Adrenal gland (tissue), 12 donors: Measurements from ENCODE around the gene TAF3. TPM values are rescaled to one million over a fixed set of nuclear protein-coding genes. Genes with fewer than 3 reads are reported as not detected.

ENCODE experiments used
- DNase-seq, 7 donors: peaks; one replicate each; pipeline ENCODE4 v3.0.0-alpha.2; 2019 to 2020
- H3K27ac ChIP-seq, 5 donors: fragments of 200-600 bp; sonication (generic) in 4 of 5; 1 replicate in 3 of 5; 2 replicates in 2 of 5; pipeline versions ENCODE4 v1.5.1 to v1.8.0; 2016 to 2020; ENCODE audit warnings: mild to moderate bottlenecking in 1 of 5
- H3K27me3 ChIP-seq: fragments of 200-600 bp; 2 replicates; pipeline ENCODE4 v1.8.0; 2021
- H3K36me3 ChIP-seq, 2 donors: fragments of 200-600 bp; replicated peaks in 1 of 2; 1 replicate in 1 of 2; 2 replicates in 1 of 2; pipeline versions ENCODE4 v1.5.1 to v1.8.0; 2018 to 2022
- H3K4me1 ChIP-seq, 2 donors: fragments of 200-600 bp; replicated peaks in 1 of 2; 1 replicate in 1 of 2; 2 replicates in 1 of 2; pipeline versions ENCODE4 v1.5.1 to v1.8.0; 2018 to 2021
- H3K4me3 ChIP-seq, 4 donors: fragments of 200-600 bp; sonication (generic) in 3 of 4; one replicate each; pipeline ENCODE4 v1.5.1; 2016 to 2018
- H3K9me3 ChIP-seq, 3 donors: fragments of 200-600 bp; sonication (generic) in 1 of 3; replicated peaks in 1 of 3; 1 replicate in 2 of 3; 2 replicates in 1 of 3; pipeline versions ENCODE4 v1.5.1 to v1.8.0; 2016 to 2021
- POLR2A ChIP-seq, 2 donors: fragments of 450-650 bp; IDR thresholded peaks; one replicate each; pipeline ENCODE4 v1.6.1; 2017; ENCODE audit warnings: antibody characterized with exemption in 2 of 2, mild to moderate bottlenecking in 2 of 2, moderate library complexity in 1 of 2
- WGBS, 4 donors: extraction: QIAGEN DNeasy Blood & Tissue Kit in 2 of 4; methylation state at CpG; one replicate each; pipeline versions ENCODE4 v1.1.5 to v1.1.7; 2013 to 2017; 5-methylcytosine and 5-hydroxymethylcytosine counted together
- intact Hi-C, 2 donors: fragments of 100-400 bp; cut with DNase I; formaldehyde crosslinking; loops; one replicate each; pipeline versions ENCODE4 v1.14.1 to v1.15.0; 2022 to 2023
- polyA plus RNA-seq, 3 donors: library from polyadenylated mRNA; stranded (reverse); fragments of 200-250 nt in 2 of 3; fragments of 350-450 nt in 1 of 3; fragmentation: Illumina TruSeq in 1 of 3; extraction: RNeasy Lipid Tissue Mini Kit (QIAGEN cat#74804) in 1 of 3; gene quantifications; one replicate each; pipeline ENCODE4 v1.2.3, GENCODE V29; 2013 to 2014
- total RNA-seq, 9 donors: library from RNA; depleted of rRNA in 4 of 9; stranded (reverse); fragments of >200 nt in 4 of 9; fragments of 120-200 nt in 1 of 9; fragmentation: NEBNext Ultra II Directional in 1 of 9; extraction: Animal tissue kit (Norgen Biotek cat#: 25700) in 1 of 9; gene quantifications; one replicate each; pipeline versions ENCODE4 v1.1.0 to v1.2.4, GENCODE V29; 2013 to 2023
- TF ChIP-seq, protein P1 (sequence below), 6 experiments: fragments of 450-650 bp in 4 of 6; fragments of 200-600 bp in 2 of 6; sonication (generic) in 1 of 6; IDR thresholded peaks; 1 replicate in 5 of 6; 2 replicates in 1 of 6; pipeline versions ENCODE4 v1.5.1 to v1.8.0; 2016 to 2021; ENCODE audit warnings: antibody characterized with exemption in 6 of 6, mild to moderate bottlenecking in 2 of 6, moderate library complexity in 1 of 6
- donor health status: healthy with polysubstance abuse.
- donor health status: Bipolar disorder and iron deficiency.
- donor health status: DM: yes; HTN: yes; CAD: no.
- donor health status: DM: no; HTN: no; CAD: no.
- donor health status: DM: no; HTN: no; CAD: no.
- donor health status: DM: yes; HTN: yes; CAD: no.

TAF3 gene
- total and polyA plus RNA-seq, 12 donors = 3.5 to 16.6 (median 7.6) TPM

DNA sequence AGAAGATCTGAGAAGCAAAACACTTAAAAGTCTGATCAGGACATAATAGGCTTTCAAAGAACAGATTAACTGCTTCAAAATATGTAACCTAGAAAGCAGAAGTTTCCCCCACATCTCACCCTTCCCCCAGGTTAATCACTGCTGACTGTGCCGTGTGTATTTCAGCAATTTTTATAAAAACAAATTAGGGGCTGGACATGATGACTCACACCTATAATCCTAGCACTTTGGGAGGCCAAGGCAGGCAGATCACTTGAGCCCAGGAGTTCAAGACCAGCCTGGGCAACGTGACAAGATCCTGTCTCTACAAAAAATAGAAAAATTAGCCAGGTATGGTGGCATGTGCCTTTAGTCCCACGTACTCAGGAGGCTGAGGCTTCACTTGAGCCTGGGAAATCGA, 168.5 kb downstream of the TAF3 start:
- 68 to 77% (median 71%) methylated on average over 4 of the region's 4 CpGs for WGBS, 4 donors
- intact Hi-C loops = no loop called here
- H3K27me3 ChIP-seq = no peaks in the 10 kb centered on the region
- no peaks in the 10 kb centered on the region for H3K9me3 ChIP-seq
- no peak overlapping the region for H3K4me3 ChIP-seq
- DNase-seq = no peak
- TF ChIP-seq, protein P1, sequence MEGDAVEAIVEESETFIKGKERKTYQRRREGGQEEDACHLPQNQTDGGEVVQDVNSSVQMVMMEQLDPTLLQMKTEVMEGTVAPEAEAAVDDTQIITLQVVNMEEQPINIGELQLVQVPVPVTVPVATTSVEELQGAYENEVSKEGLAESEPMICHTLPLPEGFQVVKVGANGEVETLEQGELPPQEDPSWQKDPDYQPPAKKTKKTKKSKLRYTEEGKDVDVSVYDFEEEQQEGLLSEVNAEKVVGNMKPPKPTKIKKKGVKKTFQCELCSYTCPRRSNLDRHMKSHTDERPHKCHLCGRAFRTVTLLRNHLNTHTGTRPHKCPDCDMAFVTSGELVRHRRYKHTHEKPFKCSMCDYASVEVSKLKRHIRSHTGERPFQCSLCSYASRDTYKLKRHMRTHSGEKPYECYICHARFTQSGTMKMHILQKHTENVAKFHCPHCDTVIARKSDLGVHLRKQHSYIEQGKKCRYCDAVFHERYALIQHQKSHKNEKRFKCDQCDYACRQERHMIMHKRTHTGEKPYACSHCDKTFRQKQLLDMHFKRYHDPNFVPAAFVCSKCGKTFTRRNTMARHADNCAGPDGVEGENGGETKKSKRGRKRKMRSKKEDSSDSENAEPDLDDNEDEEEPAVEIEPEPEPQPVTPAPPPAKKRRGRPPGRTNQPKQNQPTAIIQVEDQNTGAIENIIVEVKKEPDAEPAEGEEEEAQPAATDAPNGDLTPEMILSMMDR (IDR thresholded peaks at IDR 0.05) = no peak
- no peak for TF ChIP-seq POLR2A (IDR thresholded peaks at IDR 0.05)
- no peaks in the 10 kb centered on the region for H3K4me1 ChIP-seq
- H3K36me3 ChIP-seq = no peaks in the 10 kb centered on the region
- H3K27ac ChIP-seq = no peak overlapping the region

DNA sequence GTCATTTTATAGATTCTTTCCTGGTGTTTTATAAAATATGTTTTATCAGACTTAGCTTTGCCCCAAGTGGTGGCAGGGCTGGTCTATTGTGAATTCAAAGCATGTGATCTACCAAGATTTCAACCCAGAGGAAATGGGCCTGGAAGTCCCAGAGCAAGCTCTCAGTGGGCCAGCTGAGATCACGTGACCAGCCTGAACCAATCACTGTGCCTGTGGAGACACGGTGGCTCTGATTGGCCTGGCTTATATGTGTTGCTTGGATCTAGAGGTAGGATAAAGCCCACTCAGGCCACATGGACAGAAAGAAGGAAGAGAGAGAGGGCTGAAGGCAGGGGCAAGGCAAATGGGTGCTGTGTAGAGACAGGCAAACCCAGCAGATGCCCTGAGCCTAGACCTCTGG, 170.7 kb downstream of the TAF3 start:
- H3K4me1 ChIP-seq = no peaks in the 10 kb centered on the region
- no peaks in the 10 kb centered on the region for H3K27me3 ChIP-seq
- intact Hi-C loops = no loop called here

DNA sequence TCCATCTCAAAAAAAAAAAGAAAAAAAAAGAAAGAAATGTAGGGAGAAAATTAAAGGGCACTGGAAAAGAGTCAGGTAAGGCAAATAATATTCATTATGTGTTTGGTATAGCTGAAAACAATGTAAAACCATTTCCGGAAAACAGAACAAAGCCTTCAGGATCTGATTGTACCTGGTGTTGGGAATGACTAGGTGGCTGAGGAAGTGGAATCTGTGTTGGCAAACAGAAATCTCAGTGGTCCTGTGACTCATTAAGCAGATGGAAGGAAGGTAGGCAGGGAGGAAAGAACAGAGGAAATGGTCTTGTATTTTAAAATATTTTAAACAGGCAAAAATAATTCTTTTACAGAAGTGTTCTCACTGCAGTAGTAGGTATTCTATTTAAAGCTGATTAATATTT, 180.5 kb downstream of the TAF3 start:
- Histone ChIP-seq H3K9me3 (no peaks in the 10 kb centered on the region), H3K36me3 (no peaks in the 10 kb centered on the region), H3K4me3 (no peak overlapping the region), H3K4me1 (no peaks in the 10 kb centered on the region), H3K27ac (no peak overlapping the region), H3K27me3 (no peaks in the 10 kb centered on the region)
- 93 to 100% (median 94%) methylated on average over 1 of the region's 1 CpG for WGBS, 4 donors
- TF ChIP-seq, protein P1 (IDR thresholded peaks at IDR 0.05) = no peak
- TF ChIP-seq POLR2A (IDR thresholded peaks at IDR 0.05) = no peak
- no peak for DNase-seq
- intact Hi-C loops = no loop called here

More for the DNA sequence above, 170.7 kb downstream of the TAF3 start:
- Histone ChIP-seq H3K4me3 (no peak overlapping the region), H3K27ac (no peak overlapping the region), H3K9me3 (no peaks in the 10 kb centered on the region), H3K36me3 (no peaks in the 10 kb centered on the region)
- 94 to 100% (median 98%) methylated on average over 2 of the region's 2 CpGs for WGBS, 4 donors
- no peak for TF ChIP-seq POLR2A (IDR thresholded peaks at IDR 0.05)
- TF ChIP-seq, protein P1 (IDR thresholded peaks at IDR 0.05) = no peak
- DNase-seq = no peak

DNA sequence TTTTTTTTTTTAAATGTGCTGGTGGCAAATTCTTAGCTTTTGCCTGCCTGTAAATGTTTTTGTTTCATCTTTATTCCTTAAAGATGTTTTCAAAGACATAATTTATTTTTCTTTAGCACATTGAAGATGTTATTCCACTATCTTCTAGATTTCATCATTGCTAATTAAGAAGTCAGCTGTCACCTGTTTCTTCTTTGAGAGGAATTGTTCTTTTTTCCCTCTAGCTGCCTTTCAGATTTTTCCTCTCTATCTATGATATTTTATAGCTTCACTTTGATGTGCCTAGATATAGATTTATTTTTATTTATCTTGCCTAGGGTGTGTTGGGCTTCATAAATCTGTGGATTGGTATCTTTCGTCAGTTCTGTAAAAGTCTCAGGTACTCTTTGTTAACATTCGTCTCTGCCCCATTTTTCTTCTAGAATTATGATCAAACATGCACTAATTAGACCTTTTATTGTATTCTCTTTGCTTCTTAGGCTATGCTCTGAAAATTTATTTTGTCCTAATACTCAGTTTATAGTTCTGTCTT, 186.2 kb downstream of the TAF3 start:
- TF ChIP-seq, protein P1 (IDR thresholded peaks at IDR 0.05) = no peak
- no peak for TF ChIP-seq POLR2A (IDR thresholded peaks at IDR 0.05)
- Histone ChIP-seq H3K27me3 (no peaks in the 10 kb centered on the region), H3K9me3 (no peaks in the 10 kb centered on the region), H3K36me3 (peaks cover 0 to 4% of the 10 kb centered on the region in 2 donors), H3K4me1 (no peaks in the 10 kb centered on the region), H3K4me3 (no peak overlapping the region), H3K27ac (no peak overlapping the region)
- no peak for DNase-seq
- intact Hi-C loops = no loop called here
- WGBS, 4 donors = 62 to 96% (median 68%) methylated on average over 2 of the region's 2 CpGs
